AG04449 (cell line): Measurements from ENCODE around the gene COL6A3.

Source experiments
- CTCF ChIA-PET: fragments of 350-600 bp; formaldehyde crosslinking; extraction: SDS; loops from one replicate; lab custom pipeline; 2021; ENCODE audit warnings: antibody characterized with exemption; lab: Yijun Ruan, JAX
- POLR2A ChIA-PET: fragments of 400-600, 350-600 bp; formaldehyde crosslinking; extraction: SDS; loops from one replicate; lab custom pipeline; 2020; ENCODE audit warnings: antibody characterized with exemption, inconsistent platforms; lab: Yijun Ruan, JAX
- DNase-seq: peaks from one replicate; pipeline ENCODE4 v3.0.0-alpha.2; 2010; ENCODE audit warnings: low read depth, low spot score
- H3K4me3 ChIP-seq: 2 replicates; pipeline ENCODE4 v1.5.1; 2011; ENCODE audit warnings: low read depth, mild to moderate bottlenecking, control low read depth, low read length
- TF ChIP-seq, protein P1 (sequence below): IDR thresholded peaks from one replicate; pipeline ENCODE4 v1.5.1; 2011; ENCODE audit warnings: mild to moderate bottlenecking, moderate library complexity, low read length, control low read depth, inconsistent platforms; ENCODE audit not compliant: insufficient read depth; ENCODE audit errors: missing control alignments

COL6A3 gene

DNA sequence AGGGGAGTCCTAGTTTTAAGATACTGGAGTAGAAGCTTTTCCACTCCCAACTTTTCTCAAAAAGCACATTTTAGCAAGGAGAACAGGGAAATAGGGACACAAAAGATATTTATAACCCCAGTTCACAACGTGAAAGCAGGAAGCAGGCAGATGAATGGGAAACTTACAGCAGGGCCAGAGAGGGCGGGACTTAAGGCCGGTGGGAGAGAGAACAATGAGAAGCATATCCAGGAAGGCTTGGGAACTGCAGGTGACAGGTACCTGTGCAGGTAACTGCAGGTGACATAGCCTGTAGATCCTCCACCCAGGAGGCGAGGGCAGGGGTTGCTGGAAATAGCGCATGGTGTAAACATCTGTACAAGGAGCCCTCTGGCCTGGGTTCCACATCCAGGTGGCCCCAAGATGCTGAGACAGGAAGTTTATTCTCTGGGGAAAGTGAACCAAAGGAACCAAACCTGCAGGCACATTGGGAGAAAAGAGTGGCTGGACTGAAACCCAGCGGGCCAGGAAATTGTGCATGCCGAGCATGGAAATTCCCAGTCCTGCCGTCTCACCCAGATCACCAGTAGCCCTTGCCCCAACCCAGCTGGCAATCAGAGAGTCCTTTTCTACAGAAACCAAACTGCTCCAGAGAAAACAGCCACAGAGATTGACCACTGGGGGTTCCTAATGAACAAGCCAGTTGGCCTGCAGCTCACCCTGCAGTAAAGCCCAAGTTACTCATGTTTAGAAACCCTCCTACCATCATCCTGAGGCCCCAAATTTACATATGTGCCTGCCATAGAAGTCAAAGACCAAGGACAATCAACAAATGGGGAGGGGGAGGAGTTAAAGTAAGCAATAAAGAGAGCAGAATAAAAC lies 24.3 kb upstream of the COL6A3 start:
- DNase-seq = no peak
- CTCF ChIA-PET = interaction anchor here (0.9 to 13.6 kb wide), 5 partner anchors 13 to 70 kb away, joined by 3 to 200 read pairs (median 7); partner anchors contain the start of gene COL6A3
- TF ChIP-seq, protein P1, sequence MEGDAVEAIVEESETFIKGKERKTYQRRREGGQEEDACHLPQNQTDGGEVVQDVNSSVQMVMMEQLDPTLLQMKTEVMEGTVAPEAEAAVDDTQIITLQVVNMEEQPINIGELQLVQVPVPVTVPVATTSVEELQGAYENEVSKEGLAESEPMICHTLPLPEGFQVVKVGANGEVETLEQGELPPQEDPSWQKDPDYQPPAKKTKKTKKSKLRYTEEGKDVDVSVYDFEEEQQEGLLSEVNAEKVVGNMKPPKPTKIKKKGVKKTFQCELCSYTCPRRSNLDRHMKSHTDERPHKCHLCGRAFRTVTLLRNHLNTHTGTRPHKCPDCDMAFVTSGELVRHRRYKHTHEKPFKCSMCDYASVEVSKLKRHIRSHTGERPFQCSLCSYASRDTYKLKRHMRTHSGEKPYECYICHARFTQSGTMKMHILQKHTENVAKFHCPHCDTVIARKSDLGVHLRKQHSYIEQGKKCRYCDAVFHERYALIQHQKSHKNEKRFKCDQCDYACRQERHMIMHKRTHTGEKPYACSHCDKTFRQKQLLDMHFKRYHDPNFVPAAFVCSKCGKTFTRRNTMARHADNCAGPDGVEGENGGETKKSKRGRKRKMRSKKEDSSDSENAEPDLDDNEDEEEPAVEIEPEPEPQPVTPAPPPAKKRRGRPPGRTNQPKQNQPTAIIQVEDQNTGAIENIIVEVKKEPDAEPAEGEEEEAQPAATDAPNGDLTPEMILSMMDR = peak; percentile 4
- POLR2A ChIA-PET = no interaction called here
- no peak overlapping the region for H3K4me3 ChIP-seq

DNA sequence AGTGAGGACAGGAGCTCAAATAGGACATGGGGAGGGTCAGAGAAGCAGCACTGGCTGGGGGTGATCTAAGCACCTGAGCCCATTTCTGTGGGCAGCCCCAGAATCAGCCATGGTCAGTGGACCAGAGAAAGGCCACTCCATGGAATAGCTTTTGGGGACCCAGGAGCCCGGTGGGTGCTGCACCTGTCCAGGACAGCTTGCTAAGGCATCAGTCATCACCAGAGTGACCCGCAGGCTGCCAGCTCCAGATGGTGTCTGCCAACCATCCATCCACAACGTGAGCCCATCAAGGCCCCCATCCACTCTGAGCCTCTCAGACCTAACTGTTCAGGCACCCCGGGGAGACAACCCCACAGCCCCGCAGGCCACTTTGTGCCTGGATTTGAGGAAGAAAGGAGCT lies 23.6 kb upstream of the COL6A3 start:
- ChIA-PET POLR2A (no interaction called here), CTCF (interaction anchor here (0.9 to 13.6 kb wide), 7 partner anchors 14 to 307 kb away, joined by 3 to 200 read pairs (median 4); partner anchors contain the start of gene COL6A3)
- H3K4me3 ChIP-seq = no peak overlapping the region
- DNase-seq = no peak
- TF ChIP-seq, protein P1 = no peak

DNA sequence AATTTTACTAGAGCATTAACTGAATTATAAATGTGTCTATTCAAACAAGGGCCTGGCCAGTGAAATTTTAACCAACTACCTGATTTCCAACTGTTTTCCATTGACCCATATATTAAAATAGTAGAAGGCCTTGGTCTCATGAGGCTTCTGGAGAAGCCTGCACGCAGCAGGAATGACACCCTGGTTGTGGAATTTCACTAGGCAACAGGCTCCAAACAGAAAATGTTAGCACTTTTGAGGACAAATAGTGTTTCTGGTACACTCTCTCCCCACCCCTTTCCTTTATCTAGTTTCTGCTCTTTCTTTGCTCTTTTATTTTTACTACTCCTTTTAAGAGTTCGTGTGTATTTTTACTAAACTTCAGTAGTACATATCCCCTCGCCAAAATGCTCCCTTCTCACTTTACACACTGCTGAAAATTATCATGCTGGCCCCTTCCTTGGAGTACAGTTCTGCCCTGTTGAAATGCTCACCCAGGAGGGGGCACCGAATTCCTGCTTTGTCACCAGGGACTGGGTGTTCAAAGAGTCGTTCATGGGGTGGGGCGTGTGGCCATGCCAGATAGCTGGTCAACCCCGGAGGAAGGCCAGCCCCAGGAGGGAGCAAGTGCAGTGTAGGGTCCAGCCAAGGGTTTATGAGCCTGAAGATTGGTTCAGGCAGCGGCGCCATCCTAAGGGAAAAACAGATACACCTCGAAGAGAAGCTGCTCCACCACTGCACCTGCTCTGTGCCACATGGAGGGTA lies 22.1 kb upstream of the COL6A3 start:
- POLR2A ChIA-PET = interaction anchor here (1.8 to 9.9 kb wide), 2 partner anchors 24 to 65 kb away, joined by 4 to 76 read pairs; partner anchors contain the start of gene COL6A3
- DNase-seq = peak; percentile 63
- CTCF ChIA-PET = interaction anchor here (0.7 to 13.6 kb wide), 12 partner anchors 8 to 271 kb away, joined by 3 to 200 read pairs (median 5); partner anchors contain the start of gene COL6A3
- H3K4me3 ChIP-seq = no peak overlapping the region
- TF ChIP-seq, protein P1 = no peak

DNA sequence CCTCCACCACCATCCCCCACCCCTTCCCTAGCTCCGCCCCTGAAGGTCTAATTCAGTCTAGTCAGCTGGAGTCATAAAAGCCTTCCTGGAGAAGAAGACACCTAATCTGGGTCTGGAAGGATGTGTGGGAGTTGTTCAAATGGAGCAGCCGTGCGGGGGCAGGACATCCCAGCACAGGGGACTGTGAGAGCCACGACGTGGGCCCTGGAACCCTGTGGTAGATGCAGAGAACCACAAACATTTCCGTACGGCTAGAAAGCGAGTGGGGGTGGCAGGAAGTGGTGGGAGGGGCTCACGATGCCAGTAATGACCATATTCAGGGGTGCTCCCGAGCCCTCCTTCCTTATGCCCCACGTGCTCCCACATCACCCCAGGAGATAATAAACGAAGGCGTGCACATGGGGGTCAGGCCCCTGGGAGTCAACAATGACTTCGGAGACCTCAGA lies 20.9 kb upstream of the COL6A3 start:
- POLR2A ChIA-PET = interaction anchor here (0.6 to 9.9 kb wide), 5 partner anchors 23 to 178 kb away, joined by 3 to 76 read pairs (median 4); partner anchors contain the start of gene COL6A3
- TF ChIP-seq, protein P1 = no peak
- no peak overlapping the region for H3K4me3 ChIP-seq
- CTCF ChIA-PET = interaction anchor here (0.9 to 13.6 kb wide), 12 partner anchors 9 to 269 kb away, joined by 3 to 200 read pairs (median 5); partner anchors contain the start of gene COL6A3
- peak; percentile 40 for DNase-seq

DNA sequence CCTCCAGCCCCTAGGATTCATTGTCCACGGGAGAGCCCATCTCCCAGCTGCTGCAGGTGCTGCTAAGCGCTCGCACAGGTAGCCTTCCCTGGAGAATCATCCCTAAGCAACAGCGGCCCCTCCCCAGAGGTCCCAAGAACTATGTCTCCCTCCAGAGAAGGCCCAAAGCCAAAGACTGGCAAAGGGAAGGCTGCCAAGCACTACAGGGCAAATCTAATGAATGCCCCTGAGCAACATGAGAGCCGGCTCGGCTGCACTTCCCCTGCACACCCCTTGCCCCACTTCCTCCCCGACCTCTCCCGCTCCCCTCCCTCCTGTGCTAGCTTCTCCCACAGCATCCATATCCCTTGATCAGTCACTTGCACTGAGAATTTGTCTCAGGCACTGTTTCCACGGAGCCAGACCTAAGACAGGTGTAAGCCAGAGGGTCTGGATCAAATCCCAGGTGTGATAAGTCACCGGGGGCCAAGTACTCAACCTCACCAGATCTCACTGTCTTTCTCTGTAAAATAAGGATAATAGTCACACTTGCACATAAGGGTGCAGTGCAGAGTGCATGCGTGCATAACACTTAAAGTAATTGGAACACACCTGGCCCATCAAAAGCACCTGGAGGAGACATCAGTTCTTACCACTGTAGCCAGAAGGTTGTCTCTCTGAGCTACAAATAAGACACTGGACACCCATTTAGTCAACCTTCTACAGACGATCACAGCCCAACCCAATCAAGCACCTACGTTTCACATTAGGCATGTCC lies 20.1 kb upstream of the COL6A3 start:
- POLR2A ChIA-PET = interaction anchor here (0.9 to 9.9 kb wide), 4 partner anchors 22 to 67 kb away, joined by 3 to 76 read pairs (median 4); partner anchors contain the start of gene COL6A3
- no peak for DNase-seq
- TF ChIP-seq, protein P1 = no peak
- CTCF ChIA-PET = interaction anchor here (0.9 to 13.6 kb wide), 10 partner anchors 9 to 39 kb away, joined by 3 to 200 read pairs (median 5); partner anchors contain the start of gene COL6A3
- H3K4me3 ChIP-seq = no peak overlapping the region
